Stimulated activated CD4-positive, alpha-beta T cell treated with anti-CD3 and anti-CD28 coated beads, Interleukin-15, amount 100 ng/mL, for 1 hour (primary cell): Measurements from ENCODE around the gene ADI1.

Experiments
- DNase-seq, 2 donors: peaks; one replicate each; pipeline ENCODE4 v3.0.0-alpha.2; 2020; ENCODE audit warnings: low read depth in 1 of 2, low spot score in 1 of 2

Gene ADI1, protein sequence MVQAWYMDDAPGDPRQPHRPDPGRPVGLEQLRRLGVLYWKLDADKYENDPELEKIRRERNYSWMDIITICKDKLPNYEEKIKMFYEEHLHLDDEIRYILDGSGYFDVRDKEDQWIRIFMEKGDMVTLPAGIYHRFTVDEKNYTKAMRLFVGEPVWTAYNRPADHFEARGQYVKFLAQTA

DNA sequence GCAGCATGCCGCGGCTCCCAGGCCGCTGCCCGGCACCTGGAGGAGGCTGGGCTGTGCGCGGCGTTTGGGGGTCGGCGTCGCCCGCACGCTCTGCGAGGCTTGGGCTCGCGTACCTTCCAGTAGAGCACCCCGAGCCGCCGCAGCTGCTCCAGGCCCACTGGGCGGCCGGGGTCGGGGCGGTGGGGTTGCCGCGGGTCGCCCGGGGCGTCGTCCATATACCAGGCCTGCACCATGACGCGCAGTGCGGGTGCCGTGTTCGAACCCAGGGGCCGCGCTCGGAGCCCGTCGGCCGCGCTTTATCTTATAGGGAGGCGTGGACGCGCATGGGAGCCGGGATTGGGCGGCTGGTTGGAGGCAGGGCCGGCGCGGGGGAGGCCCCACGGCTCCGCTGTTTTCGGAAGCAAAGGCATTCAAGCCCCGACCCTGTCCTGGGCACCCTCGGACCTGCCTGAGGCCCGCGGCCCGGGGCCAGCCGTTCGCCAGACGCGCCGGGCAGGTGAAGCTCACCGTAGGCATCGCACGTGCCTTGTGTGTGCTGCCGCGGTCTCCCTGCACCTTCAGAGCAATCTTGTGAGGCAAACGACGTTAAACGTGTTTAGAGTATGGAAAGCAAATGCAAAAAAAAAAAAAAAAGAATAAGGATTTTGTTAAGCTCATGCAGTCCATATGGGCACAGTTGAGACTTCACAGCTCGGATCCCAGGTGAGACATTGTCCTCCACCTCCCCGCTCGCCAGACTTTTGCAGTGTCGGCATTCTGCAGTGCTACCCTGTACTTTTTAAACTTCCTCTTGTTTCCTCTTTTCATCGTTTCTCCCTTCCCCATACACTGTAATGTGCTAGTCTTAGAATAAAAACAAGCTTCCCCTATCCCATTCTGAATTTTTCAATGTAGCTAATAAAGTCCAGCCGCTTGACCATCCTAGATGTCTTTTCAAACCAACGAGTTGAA, at the start of gene ADI1:
ADI1 (minus strand) TSS at position 277 of the 951 bp plus-strand sequence; CDS start at position 233, 44 bp downstream.
- peak; percentile 50 to 65 for DNase-seq

DNA sequence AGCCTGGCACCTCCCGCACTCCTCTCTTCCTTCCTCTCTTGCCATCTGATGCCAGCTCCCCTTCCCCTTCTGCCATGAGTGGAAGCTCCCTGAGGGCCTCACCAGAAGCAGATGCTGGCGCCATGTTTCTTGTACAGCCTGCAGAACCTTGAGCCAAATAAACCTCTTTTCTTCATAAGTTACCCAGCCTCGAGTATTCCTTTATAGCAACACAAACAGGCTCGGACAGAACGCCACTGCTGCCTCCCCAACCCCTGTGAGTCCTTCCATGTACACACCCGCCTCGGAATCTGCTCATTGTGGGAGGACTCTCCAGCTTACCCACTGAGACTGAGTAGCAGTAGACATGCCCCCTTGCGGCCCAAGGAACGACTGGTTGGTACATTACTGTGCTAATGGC, 47.5 kb upstream of the ADI1 start:
- no peak for DNase-seq

DNA sequence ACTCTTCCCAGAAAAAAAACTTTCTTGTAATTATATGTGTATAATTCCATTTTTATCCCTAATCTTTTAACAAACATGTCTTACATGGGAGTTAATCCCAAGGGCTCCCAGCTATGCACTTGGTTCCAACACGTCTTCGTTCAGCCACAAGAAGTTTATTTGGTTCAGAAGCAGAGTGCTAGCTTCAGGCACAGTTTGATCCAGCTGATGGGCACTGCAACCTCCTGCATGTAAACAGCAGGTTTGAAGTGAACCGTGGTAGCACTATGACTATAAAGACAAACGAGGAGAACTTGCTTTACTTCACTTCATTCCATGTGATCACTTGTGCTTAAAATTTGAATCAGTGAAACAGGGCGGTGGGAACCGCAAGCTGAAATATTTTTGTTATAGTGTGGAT, 45.8 kb upstream of the ADI1 start:
- no peak for DNase-seq

DNA sequence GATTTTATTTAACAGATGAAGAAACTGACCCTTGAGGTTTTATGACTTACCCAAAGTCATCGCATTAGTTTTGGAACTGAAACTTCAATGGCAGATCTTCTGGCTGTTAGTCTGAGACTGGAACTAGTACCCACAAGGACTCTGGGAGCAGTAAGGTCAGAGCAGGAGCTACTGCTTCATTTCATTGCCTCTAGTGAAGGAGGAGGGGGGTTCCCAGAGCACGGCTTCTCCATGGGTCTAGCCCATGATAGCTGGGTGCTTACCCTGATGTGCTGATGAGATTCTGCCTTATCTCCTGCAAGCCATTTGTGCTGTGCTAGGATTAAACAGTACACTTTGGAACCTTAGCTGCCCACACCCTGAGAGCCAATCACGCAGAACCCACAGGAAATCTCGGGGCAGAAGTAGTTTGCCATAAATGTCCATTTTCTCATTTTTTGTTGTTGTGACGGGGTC, 44.2 kb upstream of the ADI1 start:
- DNase-seq: no peak

DNA sequence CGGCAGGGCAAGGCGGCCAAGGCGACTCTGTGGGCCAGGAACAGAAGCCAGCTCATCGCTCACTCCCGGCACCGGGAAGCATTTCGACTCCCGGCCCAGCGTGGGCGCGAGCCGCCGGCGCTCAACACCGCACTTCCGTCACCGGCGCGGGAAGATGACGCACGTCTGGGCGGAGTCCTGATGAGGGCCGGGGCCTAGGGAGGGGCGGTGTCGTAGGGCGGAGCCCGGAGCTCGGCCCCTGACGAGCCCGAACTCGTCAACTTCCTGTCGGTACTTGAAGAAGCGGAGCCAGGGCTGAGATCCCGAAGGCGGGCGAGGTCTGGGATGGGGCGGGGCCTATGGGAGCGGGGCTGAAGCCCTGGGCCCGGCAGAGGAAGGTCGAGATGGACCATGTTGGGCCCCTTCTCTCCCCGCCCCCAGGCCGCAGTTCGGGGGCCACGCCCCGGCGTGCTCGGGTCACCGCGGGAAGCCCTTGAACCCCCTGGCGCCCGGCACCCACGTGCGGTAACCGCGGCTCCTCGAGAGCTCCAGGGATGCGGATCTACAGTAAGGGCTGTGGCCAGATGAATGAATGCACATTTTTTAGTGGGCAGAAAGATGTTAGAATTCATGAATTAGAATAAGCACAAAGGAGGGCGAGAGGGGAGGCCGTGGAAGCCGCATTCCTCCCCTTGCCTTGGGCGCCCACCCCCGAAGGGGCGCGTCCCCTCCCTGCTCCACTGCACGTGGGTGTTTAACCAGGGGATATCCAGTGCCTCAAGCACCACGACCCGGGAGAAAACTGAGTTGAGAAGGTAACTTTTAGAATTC, 39.1 kb upstream of the ADI1 start, which contains the start of gene RNASEH1:
RNASEH1 (minus strand) TSS at position 129 of the 810 bp plus-strand sequence; CDS start at position 56, 73 bp downstream.
- DNase-seq: peak; percentile 96 to 99

DNA sequence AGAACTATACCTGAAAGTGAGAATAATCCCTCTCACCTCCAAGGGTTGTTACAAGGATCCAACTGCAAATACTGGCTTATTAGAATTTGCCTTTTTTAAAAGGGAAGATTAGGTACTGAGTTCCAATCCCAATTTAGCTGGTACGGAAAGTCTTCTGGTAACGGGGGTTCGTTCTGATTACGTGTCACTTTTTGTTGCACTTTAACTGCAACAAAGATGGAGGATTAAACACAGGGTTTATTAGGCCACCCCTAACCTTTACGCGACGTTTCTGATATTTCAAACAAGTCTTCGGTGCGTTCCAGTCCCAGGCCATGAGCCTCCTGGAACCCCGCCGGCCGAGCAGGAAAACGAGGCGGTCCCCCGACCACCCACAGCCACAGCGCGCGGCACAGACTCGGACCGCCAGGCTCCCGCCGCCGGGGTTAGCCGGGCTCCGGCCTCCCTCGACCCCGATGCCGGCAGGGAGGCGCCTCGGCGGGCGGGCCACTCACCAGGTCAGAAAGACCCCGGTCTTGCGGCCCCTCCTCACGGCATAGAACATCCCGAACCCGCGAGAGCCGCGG, 38.4 kb upstream of the ADI1 start:
- DNase-seq: no peak

DNA sequence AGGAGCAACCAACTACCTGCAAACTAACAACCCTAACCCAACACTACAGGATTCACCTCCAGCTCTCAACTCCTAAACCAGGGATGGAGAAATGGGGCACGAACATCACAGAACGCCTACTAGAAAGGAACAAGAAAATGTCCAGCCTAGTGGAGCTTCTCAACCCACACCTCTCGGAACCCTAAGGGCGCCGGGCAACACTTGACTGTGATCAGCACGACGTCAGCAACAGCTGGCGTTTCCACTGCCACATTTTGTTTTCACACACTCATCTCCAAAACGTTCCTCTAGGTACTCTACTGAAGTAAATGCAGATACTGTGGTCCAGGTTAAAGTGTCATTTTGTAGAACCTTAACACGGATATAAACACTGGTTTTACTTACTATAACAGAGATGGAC, 34.6 kb upstream of the ADI1 start:
- DNase-seq: no peak

DNA sequence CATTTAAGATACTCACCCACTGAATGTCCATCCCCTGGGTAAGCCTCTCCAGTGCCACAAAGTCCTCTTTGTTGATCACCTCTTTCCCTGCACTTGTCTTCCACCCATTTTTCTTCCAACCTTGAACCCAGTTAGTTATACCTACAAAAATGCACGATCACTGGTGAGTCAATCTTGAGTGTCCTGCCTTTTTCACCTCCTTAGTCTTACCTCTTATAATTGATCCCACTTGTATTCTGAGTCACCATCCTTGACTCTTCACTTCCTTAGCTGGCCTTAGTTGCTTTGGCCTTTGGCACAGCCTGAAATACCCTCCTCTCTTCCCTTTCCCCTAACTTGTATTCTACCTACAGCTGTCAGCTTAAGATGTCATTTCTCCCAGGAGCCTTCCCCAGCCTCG, 28.6 kb upstream of the ADI1 start:
- no peak for DNase-seq

DNA sequence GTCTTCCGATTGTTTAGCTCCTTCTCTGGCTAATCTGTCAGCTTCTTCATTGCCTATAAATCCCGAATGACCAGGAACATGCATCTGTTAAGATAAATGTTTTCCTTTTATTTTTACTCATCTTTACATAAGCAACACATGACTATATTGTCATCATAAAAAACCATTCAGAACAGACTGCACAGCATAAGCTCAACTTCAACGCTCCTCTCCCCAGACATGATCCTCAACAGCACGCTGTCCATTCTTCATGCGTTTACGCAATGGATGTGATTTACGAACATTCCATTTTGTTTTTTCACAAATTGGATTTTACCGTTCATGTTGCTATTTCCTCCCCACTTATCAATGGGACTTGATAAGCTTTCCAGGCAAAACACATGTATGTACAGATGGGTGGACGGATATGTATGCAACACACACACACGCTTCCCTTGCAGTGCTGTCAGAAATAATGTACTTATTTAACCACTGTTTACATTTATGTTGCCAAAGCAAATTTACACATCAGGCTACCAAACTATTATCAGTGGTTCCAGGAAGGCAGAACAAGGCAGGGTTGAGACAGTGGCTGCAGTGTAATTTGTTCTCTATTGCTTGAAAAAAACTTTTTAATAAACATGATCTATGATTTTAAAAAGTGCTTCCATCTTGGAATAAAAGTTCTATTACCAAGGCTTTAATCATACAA, 26.6 kb upstream of the ADI1 start:
- no peak for DNase-seq

DNA sequence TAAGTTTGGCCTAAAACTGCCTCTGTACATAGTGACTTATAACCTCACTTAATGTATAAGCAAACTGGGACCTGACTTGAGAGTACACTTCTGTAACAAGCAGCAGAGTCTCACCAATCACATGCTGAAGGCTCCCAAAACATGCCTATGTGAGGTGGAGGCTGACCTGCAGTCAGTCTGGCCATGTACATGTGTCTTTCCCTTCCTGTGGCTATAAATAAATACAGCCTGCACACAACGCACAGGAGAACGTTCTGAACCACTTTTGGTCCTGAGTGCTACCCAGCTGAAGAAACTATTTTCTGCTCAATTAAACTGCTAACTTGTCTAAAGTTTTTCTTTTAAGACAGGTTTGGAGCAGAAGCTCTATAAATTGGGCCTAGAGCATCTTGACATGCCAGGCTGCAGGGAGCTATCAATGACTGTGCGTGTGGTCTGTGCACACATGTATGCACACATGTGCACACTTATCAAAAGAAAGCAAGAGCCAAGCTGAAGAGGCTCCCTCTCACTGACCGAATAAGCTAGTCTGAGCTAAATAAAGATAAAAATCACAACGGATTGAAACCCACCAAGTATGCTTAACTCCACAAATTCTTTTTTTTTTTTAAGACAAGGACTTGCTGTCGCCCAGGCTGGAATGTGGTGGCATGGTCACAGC, 23.8 kb upstream of the ADI1 start:
- DNase-seq: no peak

DNA sequence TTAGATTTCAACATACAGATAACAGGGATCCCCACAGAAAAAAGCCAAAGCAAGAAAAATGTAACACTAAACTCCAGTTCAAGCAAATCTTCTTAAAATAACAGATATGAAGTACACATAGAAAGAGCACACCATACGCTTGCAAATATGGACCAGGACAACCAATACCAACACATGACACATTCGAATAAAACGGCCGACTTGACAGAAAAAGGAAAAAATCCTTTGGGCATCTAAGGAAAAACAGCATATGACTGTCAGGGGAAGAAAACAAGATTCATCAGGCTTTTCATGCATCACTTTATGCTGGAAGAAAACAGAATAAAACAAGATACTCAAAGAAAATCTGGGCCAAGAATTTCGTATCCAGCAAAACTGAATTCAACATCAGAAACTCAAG, 22.8 kb upstream of the ADI1 start:
- DNase-seq: no peak

DNA sequence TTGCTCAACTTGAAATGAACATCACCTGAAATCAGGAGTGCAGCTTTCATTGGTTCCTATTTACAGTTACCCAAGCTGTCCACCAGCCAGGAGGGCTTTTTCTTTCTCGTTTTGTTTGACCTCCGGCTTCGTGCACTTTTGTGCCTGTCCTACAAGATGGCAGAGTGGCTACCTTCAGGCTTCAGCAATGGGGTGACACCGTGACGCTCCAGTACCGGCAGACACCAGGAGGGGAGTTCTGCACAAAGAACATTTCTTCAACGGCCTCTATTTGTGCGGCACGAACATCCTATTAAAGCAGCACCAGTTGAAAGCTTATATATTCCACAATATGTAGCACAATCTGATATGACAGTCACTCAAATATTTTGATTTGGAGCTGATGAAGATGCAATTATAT, 20.5 kb upstream of the ADI1 start:
- DNase-seq: no peak

DNA sequence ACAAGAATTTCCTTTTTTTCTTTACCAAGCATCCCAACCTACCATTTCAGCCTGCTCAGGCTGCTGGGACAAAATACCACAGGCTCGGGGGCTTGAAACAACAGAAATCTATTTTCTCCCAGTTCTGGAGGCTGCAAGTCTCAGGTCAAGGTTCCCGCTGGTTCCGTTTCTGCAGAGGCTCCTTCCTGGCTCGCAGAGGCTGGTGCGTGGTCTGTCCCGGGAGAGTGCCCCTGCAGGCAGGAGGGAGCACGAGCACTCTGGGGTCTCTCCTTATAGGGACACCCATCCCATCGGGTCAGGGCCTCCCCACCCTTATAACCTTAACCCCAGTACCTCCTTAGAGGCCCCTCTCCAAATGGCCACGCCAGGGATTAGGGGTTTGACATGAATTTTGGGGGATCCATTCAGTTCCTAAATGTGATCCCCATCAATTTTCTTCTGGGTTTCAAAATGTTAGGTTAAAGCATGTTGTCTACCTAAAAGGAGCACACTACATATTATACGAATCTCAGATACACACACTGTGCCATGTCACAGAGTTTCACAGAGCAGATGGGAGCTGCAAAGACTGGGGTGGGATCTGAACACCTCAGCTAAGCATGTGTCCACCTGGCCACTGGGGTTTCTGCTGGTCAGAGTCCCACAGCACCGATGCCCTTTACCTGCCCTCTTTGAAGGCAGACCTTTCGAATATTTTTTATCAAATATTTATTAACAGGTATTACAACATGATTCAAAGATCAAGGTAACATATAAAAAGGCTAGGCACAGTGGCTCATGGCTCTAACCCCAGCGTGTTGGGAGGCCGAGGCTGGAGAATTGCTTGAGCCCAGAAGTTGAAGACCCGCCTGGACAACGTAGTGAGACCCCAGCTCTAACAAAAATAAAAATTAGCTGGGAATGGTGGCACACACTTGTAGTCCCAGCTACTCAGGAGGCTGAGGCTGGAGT, 17.6 kb upstream of the ADI1 start:
- no peak for DNase-seq

DNA sequence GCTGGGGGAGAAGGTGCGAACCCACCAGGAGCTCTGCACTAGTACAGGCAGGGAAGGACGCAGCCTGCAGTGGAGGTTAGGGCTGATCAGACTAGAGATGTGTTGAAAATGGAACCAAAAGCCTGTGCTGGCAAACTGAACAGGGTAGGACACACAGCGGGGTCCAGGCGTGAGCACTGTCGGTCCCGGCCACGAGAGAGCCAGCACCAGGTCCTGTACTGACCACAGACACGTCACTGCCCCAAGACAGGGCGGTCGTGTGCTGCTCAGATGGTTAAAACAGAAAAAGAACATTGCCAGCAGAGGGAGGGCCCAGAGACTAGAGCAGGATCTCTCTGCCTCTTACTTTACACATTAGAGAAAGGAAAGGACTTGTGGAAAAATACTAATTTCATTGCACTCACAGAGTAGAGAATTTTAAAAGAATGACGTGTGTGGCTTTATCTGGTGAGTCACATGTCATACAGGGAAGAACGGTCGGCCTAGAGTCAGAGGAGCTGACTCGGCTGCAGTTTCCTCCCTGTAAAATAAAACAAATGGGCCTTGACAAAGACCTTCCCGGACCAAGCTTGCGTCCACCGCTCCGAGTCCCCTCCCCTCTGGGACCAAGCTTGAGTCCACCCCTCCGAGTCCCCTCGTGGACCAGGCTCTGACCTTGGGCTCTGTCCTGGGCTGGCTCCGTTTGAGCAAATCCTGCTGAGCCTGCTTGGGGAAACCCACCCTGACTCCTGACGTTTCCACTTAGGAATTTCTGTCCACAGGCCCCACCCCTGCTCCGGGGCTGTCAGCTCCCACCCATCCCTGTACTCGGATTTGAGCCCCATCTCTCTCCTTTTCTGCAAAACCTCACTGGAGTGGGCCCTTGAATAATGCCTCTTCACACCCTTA, 16.7 kb upstream of the ADI1 start:
- DNase-seq: no peak

DNA sequence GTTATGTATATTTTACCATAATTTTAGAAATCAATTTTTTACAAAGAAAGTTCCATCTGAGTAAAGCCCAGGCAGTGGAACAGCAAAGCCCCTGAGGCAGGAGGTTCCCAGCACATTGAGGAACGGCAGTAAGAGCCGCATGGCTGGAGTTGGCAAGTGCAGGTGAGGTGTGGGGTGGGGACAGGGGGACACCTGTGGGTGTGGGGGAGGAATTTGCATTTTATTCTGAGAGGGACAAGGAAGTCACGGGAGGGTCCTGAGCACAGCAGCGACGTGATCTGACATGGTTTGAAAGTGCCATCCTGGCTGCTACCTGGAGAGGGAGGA, 16.1 kb upstream of the ADI1 start:
- DNase-seq: no peak

DNA sequence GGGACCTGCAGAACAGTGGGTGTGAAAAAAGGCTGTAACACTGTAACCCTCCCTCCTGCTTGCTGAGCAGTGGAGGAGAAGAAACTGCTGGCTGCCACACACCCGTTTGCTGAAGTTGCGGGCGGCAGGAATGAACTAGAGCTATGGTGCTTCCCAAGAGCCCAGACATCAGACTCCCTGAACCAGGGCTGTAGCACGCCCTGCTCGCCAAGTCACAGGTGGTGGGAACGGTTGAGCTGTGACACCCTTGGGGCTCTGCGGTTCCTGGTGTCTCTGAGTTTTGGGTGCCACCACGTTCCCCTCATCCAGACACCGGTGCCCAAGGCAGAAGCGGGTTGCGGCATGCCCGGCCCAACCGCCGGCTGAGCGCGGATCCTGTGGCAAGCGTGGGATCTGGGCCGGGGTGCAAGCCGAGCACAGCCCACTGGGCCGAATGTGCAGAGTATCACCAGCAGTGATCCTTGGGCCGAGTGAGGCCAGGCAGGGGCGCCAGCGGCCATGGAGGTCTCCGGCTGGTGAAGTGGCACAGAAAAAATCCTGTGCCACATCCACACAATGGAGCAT, 15.0 kb upstream of the ADI1 start:
- no peak for DNase-seq

DNA sequence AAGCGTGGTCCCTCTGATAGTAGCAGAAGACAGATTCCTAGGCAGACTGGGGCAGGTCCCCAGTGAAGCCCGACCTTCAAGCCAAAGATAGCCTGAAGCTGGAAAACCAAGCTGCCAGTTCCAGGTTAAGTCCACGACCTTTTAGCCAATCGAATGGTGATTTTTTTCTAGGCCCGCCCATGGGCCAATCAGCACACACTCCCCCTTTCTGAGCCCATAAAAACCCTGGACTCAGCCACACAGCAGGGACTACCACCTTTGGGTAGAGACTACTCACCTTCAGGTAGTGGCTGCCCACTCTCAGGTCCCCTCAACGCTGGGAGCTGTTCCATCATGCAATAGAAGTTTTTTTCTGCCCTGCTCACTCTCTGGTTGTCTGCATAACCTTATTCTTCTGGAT, 14.5 kb upstream of the ADI1 start:
- no peak for DNase-seq

DNA sequence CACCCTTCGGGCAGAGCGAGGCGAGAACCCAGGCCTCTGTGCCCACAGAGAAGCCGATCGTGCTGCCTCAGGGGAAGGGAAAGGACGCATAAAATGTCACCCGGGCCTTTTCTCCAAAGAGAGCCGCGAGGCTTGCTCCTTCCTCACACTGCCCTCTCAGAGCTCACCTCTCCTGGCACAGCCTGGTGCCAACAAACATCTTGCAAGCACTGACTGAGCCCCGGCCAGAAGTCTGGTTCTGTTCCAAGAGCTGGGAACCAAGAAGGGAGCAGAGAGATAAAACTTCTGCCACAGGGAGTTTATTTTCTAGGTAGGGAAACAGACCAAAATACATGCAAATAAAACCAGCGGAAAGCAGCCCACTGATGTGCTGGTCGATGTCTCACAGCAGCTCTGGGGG, 13.6 kb upstream of the ADI1 start:
- no peak for DNase-seq
